HCT116 (cell line): ENCODE results near the gene NSD2. TPM values are rescaled to one million over a fixed set of nuclear protein-coding genes. Genes with fewer than 3 reads are reported as not detected.
A peak's percentile ranks its signal among the peaks of the same experiment; 100 is the strongest.

ENCODE experiments used
- ATAC-seq: fragments of 200-7000 bp; cut with Tn5 transposase; 2 replicates; pipeline ENCODE4 v1.9.1; 2020; ENCODE audit warnings: mild to moderate bottlenecking, moderate library complexity
- BruUV-seq: library from RNA; stranded (reverse); fragments of 400-500 nt; replicated peaks from 2 replicates; lab custom pipeline; 2021; lab: Mats Ljungman, UMichigan
- CTCF ChIA-PET: fragments of 300-600 bp; sonication (Branson Sonifier 250); formaldehyde crosslinking; loops from one replicate; lab custom pipeline; 2021; ENCODE audit warnings: antibody characterized with exemption; lab: Charles Lee
- POLR2A ChIA-PET: fragments of 300-600, 350-600 bp; sonication (Branson Sonifier 250); formaldehyde crosslinking; loops from one replicate; lab custom pipeline; 2021; ENCODE audit warnings: antibody characterized with exemption; lab: Charles Lee
- RAD21 ChIA-PET, 2 experiments: fragments of 300-600 bp; sonication (Branson Sonifier 250); formaldehyde crosslinking; loops; one replicate each; lab custom pipeline; 2023; ENCODE audit warnings: low total read pairs in 2 of 2; ENCODE audit not compliant: uncharacterized antibody in 2 of 2, unreplicated experiment in 2 of 2, low non-redundant PET in 1 of 2; lab: Charles Lee
- DNase-seq: peaks from one replicate; pipeline ENCODE4 v3.0.0-alpha.2; 2010; ENCODE audit warnings: low read depth, low spot score
- H2AFZ ChIP-seq: fragments of 200-600 bp; shearing (Covaris generic), sonication (generic); 2 replicates; pipeline ENCODE4 v1.6.1; 2017; ENCODE audit warnings: low read depth, mixed run types, mixed read lengths, antibody characterized with exemption, low read length; ENCODE audit not compliant: poor library complexity, severe bottlenecking
- H3K27ac ChIP-seq: 2 replicates; pipeline ENCODE4 v1.5.1; 2012; ENCODE audit warnings: low read depth, low read length
- H3K27me3 ChIP-seq: fragments of 200-600 bp; sonication (generic); 2 replicates; pipeline ENCODE4 v1.6.1; 2016; ENCODE audit warnings: mixed run types, low read length, mixed read lengths; ENCODE audit not compliant: insufficient read depth
- H3K36me3 ChIP-seq, 2 experiments: fragments of 200-500 bp in 1 of 2; fragments of 200-600 bp in 1 of 2; sonication (Bioruptor generic) in 1 of 2; sonication (generic) in 1 of 2; 2 replicates each; pipeline versions ENCODE4 v1.5.1 to v1.6.1; 2014 to 2016; ENCODE audit warnings: low read length in 2 of 2, inconsistent platforms in 1 of 2, mixed read lengths in 1 of 2, mixed run types in 1 of 2; ENCODE audit not compliant: insufficient read depth in 2 of 2, control insufficient read depth in 1 of 2
- H3K4me1 ChIP-seq, 2 experiments: fragments of 200-600 bp in 1 of 2; sonication (generic) in 1 of 2; 2 replicates each; pipeline versions ENCODE4 v1.5.1 to v1.6.1; 2012 to 2017; ENCODE audit warnings: low read length in 2 of 2, inconsistent platforms in 1 of 2, mild to moderate bottlenecking in 1 of 2, mixed read lengths in 1 of 2, mixed run types in 1 of 2, moderate library complexity in 1 of 2; ENCODE audit not compliant: insufficient read depth in 2 of 2, control insufficient read depth in 1 of 2
- H3K4me2 ChIP-seq: fragments of 200-600 bp; sonication (generic); 2 replicates; pipeline ENCODE4 v1.6.1; 2017; ENCODE audit warnings: mixed run types, low read length, mixed read lengths
- H3K4me3 ChIP-seq, 2 experiments: fragments of 200-600 bp in 1 of 2; sonication (generic) in 1 of 2; replicated peaks in 1 of 2; 2 replicates each; pipeline ENCODE4 v1.5.1; 2011 to 2016; ENCODE audit warnings: low read length in 2 of 2, control low read depth in 1 of 2, low read depth in 1 of 2, mild to moderate bottlenecking in 1 of 2, mixed read lengths in 1 of 2, mixed run types in 1 of 2
- H3K79me2 ChIP-seq: fragments of 200-600 bp; sonication (generic); 2 replicates; pipeline ENCODE4 v1.6.1; 2017; ENCODE audit warnings: mild to moderate bottlenecking, mixed run types, low read length, moderate library complexity, mixed read lengths; ENCODE audit not compliant: insufficient read depth
- H3K9ac ChIP-seq: fragments of 200-600 bp; sonication (generic); 2 replicates; pipeline ENCODE4 v1.6.1; 2016; ENCODE audit warnings: low read length, mixed read lengths
- H3K9me2 ChIP-seq: fragments of 200-600 bp; sonication (generic), shearing (Covaris generic); 2 replicates; pipeline ENCODE4 v1.6.1; 2017; ENCODE audit warnings: mixed run types, mild to moderate bottlenecking, moderate library complexity; ENCODE audit not compliant: insufficient read depth
- H3K9me3 ChIP-seq, 2 experiments: fragments of 200-500 bp in 1 of 2; fragments of 200-600 bp in 1 of 2; sonication (Bioruptor generic) in 1 of 2; sonication (generic) in 1 of 2; 2 replicates each; pipeline ENCODE4 v1.6.1; 2014 to 2017; ENCODE audit warnings: low read length in 2 of 2, mixed read lengths in 2 of 2, inconsistent platforms in 1 of 2, low read depth in 1 of 2, mild to moderate bottlenecking in 1 of 2, mixed run types in 1 of 2, moderate library complexity in 1 of 2; ENCODE audit not compliant: control insufficient read depth in 1 of 2, insufficient read depth in 1 of 2
- H4K20me1 ChIP-seq: fragments of 200-600 bp; sonication (generic), shearing (Covaris generic); 2 replicates; pipeline ENCODE4 v1.6.1; 2017; ENCODE audit warnings: mixed run types, mild to moderate bottlenecking, moderate library complexity; ENCODE audit not compliant: insufficient read depth
- CBX3 ChIP-seq: IDR thresholded peaks from 2 replicates; pipeline ENCODE4 v1.6.1; 2012; ENCODE audit warnings: low read depth
- CEBPB ChIP-seq: IDR thresholded peaks from 2 replicates; pipeline ENCODE4 v1.6.1; 2012; ENCODE audit warnings: low read depth
- EGR1 ChIP-seq: IDR thresholded peaks from 2 replicates; pipeline ENCODE4 v1.6.1; 2012; ENCODE audit warnings: low read depth
- ELF1 ChIP-seq: IDR thresholded peaks from 2 replicates; pipeline ENCODE4 v1.6.1; 2012; ENCODE audit warnings: low read depth, borderline replicate concordance
- EZH2 ChIP-seq: fragments of 200-600 bp; sonication (generic); IDR thresholded peaks from 2 replicates; pipeline ENCODE4 v1.6.1; 2017; ENCODE audit warnings: antibody characterized with exemption, mixed run types
- EZH2phosphoT487 ChIP-seq: fragments of 200-600 bp; IDR thresholded peaks from 2 replicates; pipeline ENCODE4 v1.6.1; 2018; ENCODE audit warnings: antibody characterized with exemption, borderline replicate concordance
- FOSL1 ChIP-seq: IDR thresholded peaks from 2 replicates; pipeline ENCODE4 v1.6.1; 2012; ENCODE audit warnings: low read depth
- JUND ChIP-seq: IDR thresholded peaks from 2 replicates; pipeline ENCODE4 v1.6.1; 2012
- RAD21 ChIP-seq: IDR thresholded peaks from 2 replicates; pipeline ENCODE4 v1.6.1; 2012; ENCODE audit warnings: low read depth, mild to moderate bottlenecking
- SP1 ChIP-seq: IDR thresholded peaks from 2 replicates; pipeline ENCODE4 v1.6.1; 2012; ENCODE audit warnings: low read depth
- SRF ChIP-seq: IDR thresholded peaks from 2 replicates; pipeline ENCODE4 v1.6.1; 2012; ENCODE audit warnings: low read depth
- YY1 ChIP-seq: IDR thresholded peaks from 2 replicates; pipeline ENCODE4 v1.6.1; 2011; ENCODE audit warnings: low read length, low read depth, moderate library complexity, mild to moderate bottlenecking; ENCODE audit not compliant: insufficient replicate concordance; ENCODE audit errors: extremely low read depth
- ZFX ChIP-seq: fragments of 450-650 bp; IDR thresholded peaks from 2 replicates; pipeline ENCODE4 v1.6.1; 2017
- ZNF274 ChIP-seq: fragments of 200-500 bp; sonication (Bioruptor generic); IDR thresholded peaks from 2 replicates; pipeline ENCODE4 v1.6.1; 2014; ENCODE audit warnings: mild to moderate bottlenecking, low read depth, low read length, inconsistent platforms
- intact Hi-C: fragments of 100-400 bp; cut with micrococcal nuclease; formaldehyde crosslinking; loops from 2 replicates; pipeline ENCODE4 v1.10.0; 2022
- total RNA-seq: library from RNA; stranded (reverse); gene quantifications from one replicate; pipeline ENCODE4 v1.2.1, GENCODE V29; 2021; ENCODE audit not compliant: unreplicated experiment
- TF ChIP-seq, protein P1 (sequence below): IDR thresholded peaks from 2 replicates; pipeline ENCODE4 v1.6.1; 2012; ENCODE audit warnings: low read depth
- TF ChIP-seq, protein P2 (sequence below): IDR thresholded peaks from 2 replicates; pipeline ENCODE4 v1.6.1; 2012

The NSD2 gene
- total RNA-seq, 1 experiment from 2014 or later, result 145 TPM

DNA sequence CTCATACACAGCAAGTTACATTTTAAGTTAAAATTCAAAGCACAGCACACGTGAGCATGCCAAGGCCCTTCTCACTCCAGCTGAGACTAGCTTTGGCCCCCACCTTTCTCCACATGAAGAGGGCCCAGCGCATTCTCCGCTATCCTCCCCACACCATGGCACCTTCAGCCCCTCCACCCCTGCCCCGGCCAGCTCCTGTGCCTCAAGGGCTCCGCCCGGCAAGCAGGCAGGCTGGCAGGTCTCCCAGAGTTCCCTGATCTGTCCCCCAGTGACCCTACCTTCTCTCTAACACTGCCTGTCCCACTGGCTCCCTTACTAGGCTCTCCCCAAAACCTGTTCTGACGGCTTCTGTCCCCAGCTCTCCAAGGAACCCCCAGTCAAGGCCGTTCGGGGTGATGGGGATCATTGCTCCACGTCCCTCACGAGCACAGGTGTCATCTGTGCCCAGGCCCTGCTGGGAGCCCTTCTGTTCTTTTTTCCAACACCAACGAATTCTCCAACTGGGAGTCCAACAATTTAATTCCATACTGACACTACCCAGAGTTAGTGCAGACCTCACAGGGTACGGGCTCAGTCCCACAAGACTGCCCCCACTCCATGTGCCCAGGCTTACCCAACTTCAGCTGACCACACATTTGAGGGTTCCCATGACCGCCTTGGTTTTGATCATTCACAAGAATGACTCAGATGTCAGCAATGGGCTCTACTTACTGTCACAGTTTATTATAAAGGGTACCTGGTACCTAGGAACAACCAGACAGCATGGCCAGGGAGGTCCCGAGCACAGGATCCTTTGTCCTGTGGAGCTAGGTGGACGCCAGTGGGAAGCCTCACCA lies 19.4 kb upstream of the NSD2 start:
- H3K4me2 ChIP-seq, result peak overlapping the region; percentile 23; the same call in 1 of the 2 replicates
- peaks cover 86% of the 10 kb centered on the region for H3K79me2 ChIP-seq
- ATAC-seq (no peak), DNase-seq (no peak)
- peaks cover 11% of the 10 kb centered on the region; the same call in 1 of the 2 replicates for H4K20me1 ChIP-seq
- ChIA-PET POLR2A (no interaction called here), RAD21 (no interaction called here), CTCF (no interaction called here)
- intact Hi-C loops, result no loop called here
- BruUV-seq, result no TSS peak
- no peak overlapping the region for H2AFZ ChIP-seq
- H3K4me1 ChIP-seq, result peaks cover 22 to 33% of the 10 kb centered on the region in 2 experiments; a peak in 3 of 4 replicates
- H3K9me3 ChIP-seq, result no peaks in the 10 kb centered on the region
- H3K9me2 ChIP-seq, result no peaks in the 10 kb centered on the region
- no peaks in the 10 kb centered on the region for H3K27me3 ChIP-seq
- H3K27ac ChIP-seq, result peak overlapping the region; percentile 12; the same call in 1 of the 2 replicates
- no peak overlapping the region for H3K4me3 ChIP-seq
- peaks cover 3 to 26% of the 10 kb centered on the region in 2 experiments; a peak in 2 of 4 replicates for H3K36me3 ChIP-seq
- no peak for TF ChIP-seq SRF
- no peak for TF ChIP-seq RAD21
- TF ChIP-seq ELF1, result no peak
- no peak for TF ChIP-seq ZFX
- TF ChIP-seq EZH2phosphoT487, result no peak
- no peak overlapping the region for H3K9ac ChIP-seq

DNA sequence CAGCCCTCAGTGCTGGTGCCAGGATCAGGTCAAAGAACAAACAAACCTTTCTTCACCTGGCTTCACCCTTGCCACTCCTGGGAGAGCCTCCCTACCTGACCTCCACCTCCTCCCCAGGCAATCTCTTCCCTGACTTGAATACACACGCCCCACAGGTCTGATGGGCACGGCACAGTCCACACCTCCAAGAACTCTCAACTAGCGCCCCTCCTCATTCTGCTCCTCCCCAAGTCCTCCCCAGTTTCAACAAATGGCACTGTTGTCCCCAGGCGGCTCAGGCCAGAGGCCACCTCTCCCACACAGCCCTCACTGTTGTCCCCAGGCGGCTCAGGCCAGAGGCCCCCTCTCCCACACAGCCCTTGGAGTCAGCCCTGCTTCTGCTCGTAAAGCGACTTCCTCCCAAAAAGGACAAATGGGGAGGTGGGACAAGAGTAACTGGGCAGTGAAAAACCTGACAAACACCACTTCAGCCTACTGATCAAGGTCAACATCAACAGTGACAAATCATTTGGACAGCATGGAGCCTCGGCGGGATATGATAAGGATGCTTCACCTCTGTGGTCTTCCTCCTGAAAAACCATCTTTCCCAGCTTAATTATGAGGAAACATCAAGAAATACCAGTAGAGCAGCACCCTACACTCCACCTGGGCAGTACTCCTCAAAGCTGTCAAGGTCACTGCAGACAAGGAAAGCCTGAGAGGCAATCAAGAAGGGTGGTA lies 18.1 kb upstream of the NSD2 start:
- no peak for ATAC-seq
- Histone ChIP-seq H3K9ac (no peak overlapping the region), H4K20me1 (peaks cover 11% of the 10 kb centered on the region; the same call in 1 of the 2 replicates), H3K36me3 (peaks cover 0 to 20% of the 10 kb centered on the region in 2 experiments; a peak in 1 of 4 replicates), H3K4me2 (no peak overlapping the region), H3K27ac (peak overlapping the region; percentile 13; the same call in 1 of the 2 replicates), H3K9me2 (no peaks in the 10 kb centered on the region), H3K79me2 (peaks cover 91% of the 10 kb centered on the region), H2AFZ (no peak overlapping the region), H3K9me3 (no peaks in the 10 kb centered on the region), H3K27me3 (no peaks in the 10 kb centered on the region), H3K4me1 (peaks cover 31 to 46% of the 10 kb centered on the region in 2 experiments), H3K4me3 (no peak overlapping the region)
- POLR2A ChIA-PET, result no interaction called here
- no peak for DNase-seq
- CTCF ChIA-PET, result interaction anchor here (1.4 kb wide), 1 partner anchor 105 kb away, joined by 3 read pairs; no protein-coding TSS in a partner anchor
- BruUV-seq, result no TSS peak
- RAD21 ChIA-PET, result no interaction called here
- intact Hi-C loops, result no loop called here
- TF ChIP-seq JUND (no peak), EZH2 (no peak), ELF1 (no peak), EGR1 (no peak), FOSL1 (no peak), SP1 (no peak), ZNF274 (no peak), SRF (no peak), YY1 (no peak), CBX3 (no peak), CEBPB (no peak), EZH2phosphoT487 (no peak)
- TF ChIP-seq, protein P1, sequence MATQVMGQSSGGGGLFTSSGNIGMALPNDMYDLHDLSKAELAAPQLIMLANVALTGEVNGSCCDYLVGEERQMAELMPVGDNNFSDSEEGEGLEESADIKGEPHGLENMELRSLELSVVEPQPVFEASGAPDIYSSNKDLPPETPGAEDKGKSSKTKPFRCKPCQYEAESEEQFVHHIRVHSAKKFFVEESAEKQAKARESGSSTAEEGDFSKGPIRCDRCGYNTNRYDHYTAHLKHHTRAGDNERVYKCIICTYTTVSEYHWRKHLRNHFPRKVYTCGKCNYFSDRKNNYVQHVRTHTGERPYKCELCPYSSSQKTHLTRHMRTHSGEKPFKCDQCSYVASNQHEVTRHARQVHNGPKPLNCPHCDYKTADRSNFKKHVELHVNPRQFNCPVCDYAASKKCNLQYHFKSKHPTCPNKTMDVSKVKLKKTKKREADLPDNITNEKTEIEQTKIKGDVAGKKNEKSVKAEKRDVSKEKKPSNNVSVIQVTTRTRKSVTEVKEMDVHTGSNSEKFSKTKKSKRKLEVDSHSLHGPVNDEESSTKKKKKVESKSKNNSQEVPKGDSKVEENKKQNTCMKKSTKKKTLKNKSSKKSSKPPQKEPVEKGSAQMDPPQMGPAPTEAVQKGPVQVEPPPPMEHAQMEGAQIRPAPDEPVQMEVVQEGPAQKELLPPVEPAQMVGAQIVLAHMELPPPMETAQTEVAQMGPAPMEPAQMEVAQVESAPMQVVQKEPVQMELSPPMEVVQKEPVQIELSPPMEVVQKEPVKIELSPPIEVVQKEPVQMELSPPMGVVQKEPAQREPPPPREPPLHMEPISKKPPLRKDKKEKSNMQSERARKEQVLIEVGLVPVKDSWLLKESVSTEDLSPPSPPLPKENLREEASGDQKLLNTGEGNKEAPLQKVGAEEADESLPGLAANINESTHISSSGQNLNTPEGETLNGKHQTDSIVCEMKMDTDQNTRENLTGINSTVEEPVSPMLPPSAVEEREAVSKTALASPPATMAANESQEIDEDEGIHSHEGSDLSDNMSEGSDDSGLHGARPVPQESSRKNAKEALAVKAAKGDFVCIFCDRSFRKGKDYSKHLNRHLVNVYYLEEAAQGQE, result no peak
- TF ChIP-seq, protein P2, sequence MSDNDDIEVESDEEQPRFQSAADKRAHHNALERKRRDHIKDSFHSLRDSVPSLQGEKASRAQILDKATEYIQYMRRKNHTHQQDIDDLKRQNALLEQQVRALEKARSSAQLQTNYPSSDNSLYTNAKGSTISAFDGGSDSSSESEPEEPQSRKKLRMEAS, result no peak
